GM12865 (cell line): Measurements from ENCODE around the gene SMC3.
"Not testable (repeated sequence)": the region's sequence is repeated elsewhere in the genome, so short reads cannot be mapped to it uniquely, and the experiment has no call there.

Experiments
- DNase-seq: peaks from one replicate; pipeline ENCODE4 v3.0.0; 2010; ENCODE audit warnings: low read depth
- H3K4me3 ChIP-seq: 2 replicates; pipeline ENCODE4 v1.5.1; 2011; ENCODE audit warnings: mild to moderate bottlenecking, low read depth, low read length, control low read depth
- CTCF ChIP-seq: IDR thresholded peaks from 2 replicates; pipeline ENCODE4 v1.5.1; 2011; ENCODE audit warnings: low read length, control low read depth, low read depth, inconsistent platforms; ENCODE audit not compliant: insufficient read depth; ENCODE audit errors: missing control alignments

SMC3 gene

GRCh38 chr10:110620398-110620719 lies 52.9 kb downstream of the SMC3 start:
- no peak for DNase-seq
- no peak for TF ChIP-seq CTCF
- H3K4me3 ChIP-seq: no peak overlapping the region

GRCh38 chr10:110623316-110623715 lies 55.8 kb downstream of the SMC3 start:
- DNase-seq, H3K4me3 ChIP-seq: not testable (repeated sequence)

GRCh38 chr10:110625356-110625894 lies 57.9 kb downstream of the SMC3 start:
- TF ChIP-seq CTCF: no peak
- no peak overlapping the region for H3K4me3 ChIP-seq
- DNase-seq: no peak

- no peak for DNase-seq
- no peak for TF ChIP-seq CTCF
- H3K4me3 ChIP-seq: no peak overlapping the region
Measured at GRCh38 chr10:110625951-110626855, 58.7 kb downstream of the SMC3 start.

- H3K4me3 ChIP-seq: no peak overlapping the region
- DNase-seq: no peak
- no peak for TF ChIP-seq CTCF
Measured at GRCh38 chr10:110628161-110628560, 60.7 kb downstream of the SMC3 start.

- no peak for TF ChIP-seq CTCF
- DNase-seq: no peak
- H3K4me3 ChIP-seq: no peak overlapping the region
Measured at GRCh38 chr10:110629680-110630191, 62.2 kb downstream of the SMC3 start.

GRCh38 chr10:110631934-110632333 lies 64.4 kb downstream of the SMC3 start:
- no peak for DNase-seq
- H3K4me3 ChIP-seq: no peak overlapping the region
- no peak for TF ChIP-seq CTCF
